Activated naive CD4-positive, alpha-beta T cell treated with Interleukin-2 at 50 U/mL for 16 hours (primary cell): ENCODE data around the gene DAPL1.

Experiments
- DNase-seq: peaks from one replicate; pipeline ENCODE4 v3.0.0-alpha.2; 2020

DAPL1 gene

GRCh38 chr2:158795195-158795924, at the start of gene DAPL1:
TSS of gene DAPL1 (plus strand) at chr2:158795317. CDS start at chr2:158795373, 56 bp downstream.
- no peak for DNase-seq

GRCh38 chr2:158745866-158746382, 49.2 kb upstream of the DAPL1 start:
- DNase-seq: no peak

GRCh38 chr2:158746488-158746887, 48.6 kb upstream of the DAPL1 start:
- DNase-seq: no peak

GRCh38 chr2:158747281-158747680, 47.8 kb upstream of the DAPL1 start:
- DNase-seq: no peak

GRCh38 chr2:158748926-158749590, 46.1 kb upstream of the DAPL1 start:
- DNase-seq: no peak

- DNase-seq: no peak
Observed at GRCh38 chr2:158750458-158751125, 44.5 kb upstream of the DAPL1 start.

- DNase-seq: peak; percentile 6
Observed at GRCh38 chr2:158753641-158754611, 41.2 kb upstream of the DAPL1 start.

- DNase-seq: no peak
Observed at GRCh38 chr2:158755310-158756087, 39.6 kb upstream of the DAPL1 start.

- no peak for DNase-seq
Observed at GRCh38 chr2:158756331-158756730, 38.8 kb upstream of the DAPL1 start.

- DNase-seq: peak; percentile 3
Observed at GRCh38 chr2:158756976-158757375, 38.1 kb upstream of the DAPL1 start.

GRCh38 chr2:158760887-158761286, 34.2 kb upstream of the DAPL1 start:
- DNase-seq: no peak

GRCh38 chr2:158761621-158762020, 33.5 kb upstream of the DAPL1 start:
- no peak for DNase-seq

- no peak for DNase-seq
Observed at GRCh38 chr2:158762336-158762735, 32.8 kb upstream of the DAPL1 start.

GRCh38 chr2:158766524-158766923, 28.6 kb upstream of the DAPL1 start:
- no peak for DNase-seq

- DNase-seq: no peak
Observed at GRCh38 chr2:158772306-158773078, 22.6 kb upstream of the DAPL1 start.

GRCh38 chr2:158773121-158773520, 22.0 kb upstream of the DAPL1 start:
- DNase-seq: no peak

GRCh38 chr2:158774681-158775080, 20.4 kb upstream of the DAPL1 start:
- no peak for DNase-seq

GRCh38 chr2:158775273-158776027, 19.7 kb upstream of the DAPL1 start:
- no peak for DNase-seq

- DNase-seq: no peak
Observed at GRCh38 chr2:158776231-158776630, 18.9 kb upstream of the DAPL1 start.

GRCh38 chr2:158777077-158777476, 18.0 kb upstream of the DAPL1 start:
- DNase-seq: no peak
